Measurements from ENCODE around the gene MACROD2.

MACROD2 gene

GRCh38 chr20:15676815-15677214, 1681.5 kb downstream of the MACROD2 start:
- DNase-seq (ENCODE audit: low read depth) = no peak

- no peak for DNase-seq (ENCODE audit: low read depth)
Observed at GRCh38 chr20:15682690-15683089, 1687.4 kb downstream of the MACROD2 start.

GRCh38 chr20:15692570-15692969, 1697.3 kb downstream of the MACROD2 start:
- DNase-seq (ENCODE audit: low read depth) = no peak

GRCh38 chr20:15699431-15700146, 1704.3 kb downstream of the MACROD2 start:
- DNase-seq (ENCODE audit: low read depth) = no peak

DNA sequence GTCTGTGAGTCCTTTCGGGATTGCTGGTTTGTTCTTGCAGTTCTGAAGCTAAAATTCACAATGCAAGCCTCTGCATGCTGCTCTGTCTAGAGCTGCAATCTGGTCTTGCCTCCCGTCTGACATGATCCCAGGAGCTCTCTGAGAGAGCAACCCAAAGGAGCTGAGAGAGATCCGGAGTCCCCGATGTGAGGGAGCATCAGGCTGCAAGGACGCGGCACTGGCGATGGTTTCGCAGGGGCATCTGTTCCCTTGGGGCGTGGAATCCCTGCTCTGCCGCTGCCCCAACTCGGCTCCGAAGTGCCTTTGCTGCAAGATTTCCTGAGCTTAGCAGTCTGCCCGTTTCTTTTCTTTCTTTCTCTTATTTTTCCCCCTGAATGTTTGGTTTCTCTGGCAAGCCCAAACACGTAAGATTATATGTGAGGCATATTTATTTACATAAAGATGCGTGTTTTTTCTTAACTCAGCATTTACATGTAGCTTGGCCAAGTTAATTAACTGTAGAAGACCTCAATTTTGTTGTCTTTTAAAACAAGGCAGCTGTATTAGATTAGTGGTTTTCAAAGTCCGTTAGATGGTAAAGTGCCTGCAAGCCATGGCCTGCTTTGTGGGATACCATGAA, 1704.9 kb downstream of the MACROD2 start:
- no peak for DNase-seq (ENCODE audit: low read depth)

- DNase-seq (ENCODE audit: low read depth) = no peak
Observed at GRCh38 chr20:15702161-15702560, 1706.8 kb downstream of the MACROD2 start.

GRCh38 chr20:15703171-15703911, 1708.0 kb downstream of the MACROD2 start:
- no peak for DNase-seq (ENCODE audit: low read depth)

- DNase-seq (ENCODE audit: low read depth) = no peak
Observed at GRCh38 chr20:15705975-15706374, 1710.7 kb downstream of the MACROD2 start.

DNA sequence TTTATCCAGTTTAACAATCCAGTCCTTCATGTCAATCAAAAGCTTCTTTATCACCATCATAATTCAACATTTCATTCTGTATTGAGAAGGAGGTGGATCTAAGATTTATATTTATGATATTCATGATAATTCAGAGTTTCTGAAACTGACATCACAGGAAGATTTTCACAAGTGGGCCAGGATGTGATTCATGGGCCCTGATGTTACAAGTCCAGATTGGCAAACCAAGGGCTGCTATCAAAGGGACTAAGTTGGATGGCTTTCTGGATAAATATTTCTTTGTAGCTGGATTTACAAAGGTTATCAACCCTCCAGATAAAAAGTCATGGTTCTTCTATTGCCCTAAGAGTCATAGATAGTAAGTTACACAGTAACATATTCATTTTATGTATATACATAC, 1711.4 kb downstream of the MACROD2 start:
- no peak for DNase-seq (ENCODE audit: low read depth)

- peak; percentile 2 for DNase-seq (ENCODE audit: low read depth)
Observed at GRCh38 chr20:15708984-15709598, 1713.8 kb downstream of the MACROD2 start.

- no peak for DNase-seq (ENCODE audit: low read depth)
Observed at GRCh38 chr20:15710636-15711035, 1715.3 kb downstream of the MACROD2 start.

- no peak for DNase-seq (ENCODE audit: low read depth)
Observed at GRCh38 chr20:15711177-15711576, 1715.9 kb downstream of the MACROD2 start.

GRCh38 chr20:15716256-15716655, 1720.9 kb downstream of the MACROD2 start:
- no peak for DNase-seq (ENCODE audit: low read depth)

- no peak for DNase-seq (ENCODE audit: low read depth)
Observed at GRCh38 chr20:15726416-15726815, 1731.1 kb downstream of the MACROD2 start.

DNA sequence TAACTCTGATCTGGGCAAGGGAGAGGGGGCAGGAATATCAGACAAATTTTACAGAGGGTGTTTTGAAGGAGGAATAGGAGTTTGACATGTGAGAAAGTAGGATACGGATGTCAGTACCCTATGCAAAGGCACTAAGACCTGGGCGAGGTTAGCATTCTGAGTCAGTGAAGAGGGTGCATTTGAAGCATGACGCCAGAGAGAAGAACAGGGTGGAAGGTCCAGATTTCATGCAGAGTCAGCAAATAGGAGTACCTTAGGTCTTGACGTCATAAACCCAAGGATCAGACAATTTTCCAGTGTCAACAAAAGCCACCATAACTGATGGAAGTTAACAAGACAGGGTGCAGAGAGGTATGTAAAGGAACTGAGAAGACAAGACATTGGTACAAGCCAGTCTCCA, 1738.7 kb downstream of the MACROD2 start:
- DNase-seq (ENCODE audit: low read depth) = no peak

DNA sequence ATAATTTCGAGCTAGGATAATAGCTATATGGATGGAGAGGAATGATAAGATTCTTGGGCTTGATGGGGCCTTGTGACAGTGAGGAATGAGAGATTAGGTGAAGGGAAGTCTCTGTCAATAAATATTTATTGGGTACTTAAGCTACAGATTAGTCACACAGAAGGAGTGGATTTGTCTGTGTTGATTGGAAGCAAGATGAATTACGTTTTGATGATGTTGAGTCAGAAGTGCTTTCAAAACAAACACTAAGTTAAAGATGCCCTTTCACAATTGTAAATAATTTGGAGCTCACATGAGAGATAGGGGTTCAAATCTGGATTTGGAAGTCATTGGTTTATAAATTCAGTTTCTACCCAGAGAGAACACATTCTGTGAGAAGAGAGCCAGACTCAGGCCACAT, 1743.7 kb downstream of the MACROD2 start:
- no peak for DNase-seq (ENCODE audit: low read depth)

- no peak for DNase-seq (ENCODE audit: low read depth)
Observed at GRCh38 chr20:15740046-15740775, 1744.9 kb downstream of the MACROD2 start.

DNA sequence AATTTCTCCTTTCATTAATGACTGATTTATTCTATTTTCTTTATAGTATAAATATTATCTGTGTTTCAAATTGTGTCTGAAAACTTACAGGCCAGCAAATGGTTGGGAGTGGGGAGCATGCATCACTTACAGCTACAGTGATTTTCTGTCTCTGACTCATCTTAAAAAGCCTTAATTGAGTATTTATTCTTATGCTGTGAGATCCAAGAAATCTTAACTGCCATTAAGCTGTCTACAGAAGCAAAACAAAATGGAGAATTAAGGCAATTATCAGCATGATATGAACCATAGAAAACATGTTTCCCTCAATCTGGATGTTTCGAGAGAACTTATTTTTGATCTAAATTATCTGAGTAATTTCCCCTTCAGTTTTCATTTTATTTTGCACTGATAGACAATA, 1746.8 kb downstream of the MACROD2 start:
- no peak for DNase-seq (ENCODE audit: low read depth)

DNA sequence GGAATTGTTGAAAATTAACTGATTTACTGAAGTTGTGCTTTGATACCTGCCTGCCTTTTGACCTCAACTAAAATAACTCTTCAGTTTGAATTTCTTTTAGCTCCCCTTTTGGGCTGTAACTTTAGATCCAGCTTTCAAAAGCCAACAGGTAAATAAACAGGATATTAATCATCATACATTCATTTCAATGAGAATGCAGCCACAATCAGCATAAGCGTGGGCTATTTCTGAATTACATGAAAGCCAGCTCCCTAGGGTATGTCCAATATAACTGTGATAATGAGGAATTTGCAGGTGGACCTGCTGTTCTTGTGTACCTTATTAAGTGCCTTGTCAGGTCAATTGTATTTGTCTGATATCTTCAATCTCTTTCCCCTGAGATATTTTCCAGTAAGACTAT, 1747.3 kb downstream of the MACROD2 start:
- DNase-seq (ENCODE audit: low read depth) = no peak

GRCh38 chr20:15756002-15756753, 1760.9 kb downstream of the MACROD2 start:
- DNase-seq (ENCODE audit: low read depth) = no peak

GRCh38 chr20:15756754-15757115, 1761.4 kb downstream of the MACROD2 start:
- DNase-seq (ENCODE audit: low read depth) = no peak
